Neural cell (in vitro differentiated cells): Measurements from ENCODE around the gene TRIM66. TPM values are rescaled to one million over a fixed set of nuclear protein-coding genes. Genes with fewer than 3 reads are reported as not detected.

Source experiments
- H2AFZ ChIP-seq: fragments of 200-600, 300-800 bp; sonication (generic), shearing (Covaris generic); 2 replicates; pipeline ENCODE4 v1.6.0; 2014; ENCODE audit warnings: low read depth, mild to moderate bottlenecking, antibody characterized with exemption, low read length, moderate library complexity
- H3F3A ChIP-seq: fragments of 200-600 bp; shearing (Covaris generic); 2 replicates; pipeline ENCODE4 v1.6.1; 2016; ENCODE audit warnings: mild to moderate bottlenecking, moderate library complexity, mixed read lengths, antibody characterized with exemption, low read length; ENCODE audit not compliant: insufficient read depth, poor library complexity, severe bottlenecking
- H3K27ac ChIP-seq: fragments of 200-600, 300-800 bp; sonication (generic), shearing (Covaris generic); 2 replicates; pipeline ENCODE4 v1.5.1; 2014; ENCODE audit warnings: mild to moderate bottlenecking, low read length, moderate library complexity
- H3K27me3 ChIP-seq: fragments of 300-800, 200-600 bp; sonication (generic), shearing (Covaris generic); 2 replicates; pipeline ENCODE4 v1.6.0; 2014; ENCODE audit warnings: mild to moderate bottlenecking, low read depth, low read length, moderate library complexity; ENCODE audit not compliant: insufficient read depth
- H3K36me3 ChIP-seq: fragments of 300-800, 200-600 bp; sonication (generic), shearing (Covaris generic); 2 replicates; pipeline ENCODE4 v1.5.1; 2014; ENCODE audit warnings: mild to moderate bottlenecking, antibody characterized with exemption, low read length, moderate library complexity; ENCODE audit not compliant: insufficient read depth
- H3K4me2 ChIP-seq: fragments of 300-800, 200-600 bp; sonication (generic), shearing (Covaris generic); 2 replicates; pipeline ENCODE4 v1.6.0; 2014; ENCODE audit warnings: mild to moderate bottlenecking, low read length
- H3K4me3 ChIP-seq: fragments of 300-800, 200-600 bp; sonication (generic), shearing (Covaris generic); 2 replicates; pipeline ENCODE4 v1.5.1; 2014; ENCODE audit warnings: mild to moderate bottlenecking, low read length, moderate library complexity
- H3K79me2 ChIP-seq: fragments of 200-600 bp; shearing (Covaris generic); replicated peaks from 2 replicates; pipeline ENCODE4 v1.6.0; 2014; ENCODE audit warnings: mild to moderate bottlenecking, low read length, moderate library complexity; ENCODE audit not compliant: insufficient read depth
- H3K9ac ChIP-seq: fragments of 300-800, 200-600 bp; sonication (generic), shearing (Covaris generic); 2 replicates; pipeline ENCODE4 v1.6.1; 2016; ENCODE audit warnings: mild to moderate bottlenecking, low read length, mixed read lengths
- H3K9me2 ChIP-seq: fragments of 200-600 bp; shearing (Covaris generic); 2 replicates; pipeline ENCODE4 v1.6.1; 2016; ENCODE audit warnings: mild to moderate bottlenecking, low read length, mixed read lengths; ENCODE audit not compliant: insufficient read depth
- H3K9me3 ChIP-seq: fragments of 200-600, 300-800 bp; sonication (generic), shearing (Covaris generic); 2 replicates; pipeline ENCODE4 v1.6.1; 2016; ENCODE audit warnings: mild to moderate bottlenecking, mixed run types, low read length, moderate library complexity, mixed read lengths
- H4K20me1 ChIP-seq: fragments of 200-600 bp; shearing (Covaris generic); 2 replicates; pipeline ENCODE4 v1.6.1; 2016; ENCODE audit warnings: mild to moderate bottlenecking, mixed run types; ENCODE audit not compliant: insufficient read depth
- CTCF ChIP-seq: fragments of 450-650 bp; IDR thresholded peaks from 2 replicates; pipeline ENCODE4 v1.5.1; 2014; ENCODE audit warnings: antibody characterized with exemption, mild to moderate bottlenecking, moderate library complexity; ENCODE audit not compliant: poor library complexity, severe bottlenecking
- EP300 ChIP-seq: fragments of 450-650 bp; conservative IDR thresholded peaks from 2 replicates; pipeline ENCODE4 v1.6.1; 2014; ENCODE audit warnings: antibody characterized with exemption, mild to moderate bottlenecking, moderate library complexity; ENCODE audit not compliant: poor library complexity, severe bottlenecking
- EZH2 ChIP-seq: fragments of 200-600, 300-800 bp; shearing (Covaris generic), sonication (generic); IDR thresholded peaks from 2 replicates; pipeline ENCODE4 v1.6.1; 2014; ENCODE audit warnings: antibody characterized with exemption, low read length, borderline replicate concordance, mild to moderate bottlenecking; ENCODE audit not compliant: insufficient read depth, poor library complexity, severe bottlenecking
- MXI1 ChIP-seq: fragments of 450-650 bp; conservative IDR thresholded peaks from 2 replicates; pipeline ENCODE4 v1.6.1; 2014; ENCODE audit warnings: antibody characterized with exemption, mild to moderate bottlenecking; ENCODE audit not compliant: poor library complexity, severe bottlenecking
- POLR2AphosphoS5 ChIP-seq: IDR thresholded peaks from 2 replicates; pipeline ENCODE4 v1.6.1; 2012
- RAD21 ChIP-seq: fragments of 450-650 bp; conservative IDR thresholded peaks from 2 replicates; pipeline ENCODE4 v1.6.1; 2014; ENCODE audit warnings: antibody characterized with exemption, mild to moderate bottlenecking, moderate library complexity
- REST ChIP-seq: IDR thresholded peaks from 2 replicates; pipeline ENCODE4 v1.6.1; 2012; ENCODE audit warnings: borderline replicate concordance
- SMC3 ChIP-seq: fragments of 450-650 bp; conservative IDR thresholded peaks from 2 replicates; pipeline ENCODE4 v1.6.1; 2014; ENCODE audit warnings: antibody characterized with exemption, mild to moderate bottlenecking, moderate library complexity; ENCODE audit not compliant: poor library complexity
- TAF1 ChIP-seq: IDR thresholded peaks from 2 replicates; pipeline ENCODE4 v1.6.1; 2012; ENCODE audit warnings: low read depth
- polyA plus RNA-seq: library from polyadenylated mRNA; depleted of rRNA; stranded (reverse); fragments of >200 nt; gene quantifications from 2 replicates; pipeline ENCODE4 v1.2.3, GENCODE V29; 2014

TRIM66 gene
- polyA plus RNA-seq, 1 donor from 2014 or later = 0.82 TPM

- Histone ChIP-seq H3K9me2 (no peaks in the 10 kb centered on the region), H3K9ac (no peak overlapping the region), H3K4me2 (no peak overlapping the region), H4K20me1 (no peaks in the 10 kb centered on the region), H3K79me2 (no peaks in the 10 kb centered on the region), H3K4me3 (no peak overlapping the region), H3K36me3 (no peaks in the 10 kb centered on the region), H2AFZ (no peak overlapping the region), H3K9me3 (no peaks in the 10 kb centered on the region), H3K27ac (no peak overlapping the region), H3K27me3 (no peaks in the 10 kb centered on the region), H3F3A (no peaks in the 10 kb centered on the region)
- no peak for TF ChIP-seq EP300
- no peak for TF ChIP-seq EZH2
- no peak for TF ChIP-seq RAD21
- TF ChIP-seq CTCF = no peak
- no peak for TF ChIP-seq MXI1
- TF ChIP-seq TAF1 = no peak
- no peak for TF ChIP-seq REST
- no peak for TF ChIP-seq SMC3
- no peak for TF ChIP-seq POLR2AphosphoS5
Measured at GRCh38 chr11:8638300-8638699, 44.2 kb downstream of the TRIM66 start.

GRCh38 chr11:8636127-8636526, 46.3 kb downstream of the TRIM66 start:
- no peak overlapping the region for H3K4me2 ChIP-seq
- no peak for TF ChIP-seq EZH2
- no peak for TF ChIP-seq CTCF
- TF ChIP-seq MXI1 = no peak
- TF ChIP-seq REST = no peak
- no peak for TF ChIP-seq EP300
- no peak for TF ChIP-seq TAF1
- TF ChIP-seq POLR2AphosphoS5 = no peak
- TF ChIP-seq SMC3 = no peak
- TF ChIP-seq RAD21 = no peak
- no peaks in the 10 kb centered on the region for H3K79me2 ChIP-seq

More at GRCh38 chr11:8636127-8636526, 46.3 kb downstream of the TRIM66 start:
- no peaks in the 10 kb centered on the region for H4K20me1 ChIP-seq
- H3K4me3 ChIP-seq = no peak overlapping the region
- no peaks in the 10 kb centered on the region for H3K9me2 ChIP-seq
- H3K27me3 ChIP-seq = no peaks in the 10 kb centered on the region
- no peak overlapping the region for H3K27ac ChIP-seq
- H3F3A ChIP-seq = no peaks in the 10 kb centered on the region
- no peak overlapping the region for H3K9ac ChIP-seq
- H2AFZ ChIP-seq = no peak overlapping the region
- no peaks in the 10 kb centered on the region for H3K36me3 ChIP-seq
- no peaks in the 10 kb centered on the region for H3K9me3 ChIP-seq
